GM21619 (cell line): ENCODE results near the gene SIDT2.
A peak's percentile ranks its signal among the peaks of the same experiment; 100 is the strongest.

ENCODE experiments used
- ATAC-seq: cut with Tn5 transposase; IDR thresholded peaks from one replicate; pipeline ENCODE4 v1.9.1; 2021; ENCODE audit not compliant: unreplicated experiment

The SIDT2 gene

GRCh38 chr11:117188620-117189081 is 10.1 kb downstream of the SIDT2 start:
- no peak for ATAC-seq

- peak; percentile 74 for ATAC-seq
These were observed 10.8 kb downstream of the SIDT2 start for GRCh38 chr11:117189191-117189940.

- no peak for ATAC-seq
These were observed 11.5 kb downstream of the SIDT2 start for GRCh38 chr11:117189941-117190544.

- no peak for ATAC-seq
These were observed 13.3 kb downstream of the SIDT2 start for GRCh38 chr11:117191680-117192400.

GRCh38 chr11:117192401-117192875 is 13.9 kb downstream of the SIDT2 start:
- no peak for ATAC-seq

- ATAC-seq = no peak
These were observed 14.8 kb downstream of the SIDT2 start for GRCh38 chr11:117193130-117194020.

GRCh38 chr11:117194267-117194666 is 15.7 kb downstream of the SIDT2 start:
- no peak for ATAC-seq

GRCh38 chr11:117195258-117195657 is 16.7 kb downstream of the SIDT2 start:
- ATAC-seq = no peak

GRCh38 chr11:117195761-117196160 is 17.2 kb downstream of the SIDT2 start:
- no peak for ATAC-seq

- no peak for ATAC-seq
These were observed 18.5 kb downstream of the SIDT2 start for GRCh38 chr11:117197006-117197405.

GRCh38 chr11:117197516-117198456 is 19.2 kb downstream of the SIDT2 start:
- ATAC-seq = no peak

- no peak for ATAC-seq
These were observed 20.1 kb downstream of the SIDT2 start for GRCh38 chr11:117198613-117199012.

- ATAC-seq = no peak
These were observed 20.7 kb downstream of the SIDT2 start, which contains the start of gene TAGLN for GRCh38 chr11:117199053-117199915. Gene TAGLN, plus strand, starts transcription at chr11:117199370. Its CDS starts 3,644 bp downstream, at chr11:117203014.

GRCh38 chr11:117199916-117200812 is 21.6 kb downstream of the SIDT2 start:
- no peak for ATAC-seq

GRCh38 chr11:117200813-117201657 is 22.5 kb downstream of the SIDT2 start:
- no peak for ATAC-seq

- ATAC-seq = no peak
These were observed 23.2 kb downstream of the SIDT2 start for GRCh38 chr11:117201658-117202305.
